ENCODE data around the gene PRM3. TPM values are rescaled to one million over a fixed set of nuclear protein-coding genes. Genes with fewer than 3 reads are reported as not detected.
A peak's percentile ranks its signal among the peaks of the same experiment; 100 is the strongest.

The PRM3 gene
- total and polyA plus RNA-seq, 2 donors (not counting 1 experiment from before 2014, with no cell fraction given) = not detected

DNA sequence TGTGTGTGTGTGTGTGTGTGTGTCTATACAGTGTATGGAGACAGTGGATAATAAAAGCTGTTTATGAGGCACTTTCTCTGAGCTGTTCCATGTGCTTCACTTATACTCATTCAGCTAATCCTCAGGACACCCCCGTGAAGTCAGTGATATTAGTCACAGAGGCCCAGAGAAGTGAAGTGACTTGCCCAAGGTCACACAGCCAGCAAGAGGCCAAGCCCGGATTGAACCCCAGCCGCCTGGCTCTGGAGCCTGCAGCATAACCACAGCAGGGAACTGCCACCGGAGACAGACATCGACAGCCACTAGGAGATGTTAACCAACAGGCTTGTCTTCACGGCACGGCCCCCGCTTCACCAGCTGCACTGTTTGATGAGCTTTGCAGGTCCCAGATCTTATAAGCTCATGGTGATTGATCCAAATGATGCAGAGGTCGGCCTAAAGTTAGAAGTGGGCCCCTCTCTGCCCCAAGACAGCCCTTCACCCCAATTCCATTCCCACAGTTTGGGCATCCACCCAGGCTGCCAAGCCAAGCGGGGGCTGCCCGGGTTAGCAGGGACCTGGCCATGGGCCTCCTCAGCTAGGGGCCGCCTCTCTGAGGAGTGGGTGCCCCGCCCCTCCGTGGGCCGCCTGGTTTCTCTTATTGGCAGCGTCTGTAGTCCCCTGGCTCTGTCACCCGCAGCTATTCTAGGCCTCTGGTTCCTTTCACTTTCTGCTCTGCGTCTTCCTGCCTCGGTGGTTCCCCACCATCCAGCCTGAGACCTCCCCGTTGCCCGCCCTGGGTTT lies 48.3 kb downstream of the PRM3 start:
- peak overlapping the region; percentile 59 for H3K9ac ChIP-seq (ENCODE audit: low read length)
- Mint-ChIP-seq H3K27me3 (no peaks in the 10 kb centered on the region), H3K9me3 (ENCODE audit: insufficient read depth) (no peaks in the 10 kb centered on the region), H3K4me3 (peak overlapping the region; percentile 83), H3K27ac (peak overlapping the region; percentile 93), H3K4me1 (peaks cover 34% of the 10 kb centered on the region)
- H3K4me2 ChIP-seq (replicated peaks; ENCODE audit: low read depth, low read length, poor library complexity, severe bottlenecking) = peak overlapping the region; percentile 90
- TF ChIP-seq, protein P1, sequence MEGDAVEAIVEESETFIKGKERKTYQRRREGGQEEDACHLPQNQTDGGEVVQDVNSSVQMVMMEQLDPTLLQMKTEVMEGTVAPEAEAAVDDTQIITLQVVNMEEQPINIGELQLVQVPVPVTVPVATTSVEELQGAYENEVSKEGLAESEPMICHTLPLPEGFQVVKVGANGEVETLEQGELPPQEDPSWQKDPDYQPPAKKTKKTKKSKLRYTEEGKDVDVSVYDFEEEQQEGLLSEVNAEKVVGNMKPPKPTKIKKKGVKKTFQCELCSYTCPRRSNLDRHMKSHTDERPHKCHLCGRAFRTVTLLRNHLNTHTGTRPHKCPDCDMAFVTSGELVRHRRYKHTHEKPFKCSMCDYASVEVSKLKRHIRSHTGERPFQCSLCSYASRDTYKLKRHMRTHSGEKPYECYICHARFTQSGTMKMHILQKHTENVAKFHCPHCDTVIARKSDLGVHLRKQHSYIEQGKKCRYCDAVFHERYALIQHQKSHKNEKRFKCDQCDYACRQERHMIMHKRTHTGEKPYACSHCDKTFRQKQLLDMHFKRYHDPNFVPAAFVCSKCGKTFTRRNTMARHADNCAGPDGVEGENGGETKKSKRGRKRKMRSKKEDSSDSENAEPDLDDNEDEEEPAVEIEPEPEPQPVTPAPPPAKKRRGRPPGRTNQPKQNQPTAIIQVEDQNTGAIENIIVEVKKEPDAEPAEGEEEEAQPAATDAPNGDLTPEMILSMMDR (IDR thresholded peaks at IDR 0.05) = no peak
- no peak for TF ChIP-seq EZH2 (IDR thresholded peaks at IDR 0.05; ENCODE audit: borderline replicate concordance, insufficient read depth, low read depth, low read length, poor library complexity, severe bottlenecking)
- H3K27ac ChIP-seq (ENCODE audit: low read length in 2 of 2) = peak overlapping the region; percentile 72 to 85
- no peaks in the 10 kb centered on the region for H3K36me3 ChIP-seq (replicated peaks in 1 of 2; ENCODE audit: control extremely low read depth in 1 of 2, control insufficient read depth in 1 of 2, extremely low read depth in 1 of 2, insufficient read depth in 2 of 2, low read length in 1 of 2)
- ATAC-seq (ENCODE audit: low read depth) (peak; percentile 92), DNase-seq (peak; percentile 82)
- peak overlapping the region; percentile 82 for H2AFZ ChIP-seq (ENCODE audit: insufficient read depth, low read depth, low read length, poor library complexity, severe bottlenecking)
- intact Hi-C loops (cut with micrococcal nuclease) = loop anchor here (1.0 to 2.0 kb wide), 4 partner anchors 16 to 146 kb away; partner anchors contain the start of gene SOCS1
- ChIA-PET POLR2A (interaction anchor here (0.6 to 2.4 kb wide), 12 partner anchors 19 to 284 kb away, joined by 3 to 19 read pairs (median 4); partner anchors contain the start of gene SOCS1), CTCF (interaction anchor here (0.6 to 2.1 kb wide), 11 partner anchors 8 to 261 kb away, joined by 3 to 24 read pairs (median 4); partner anchors contain the start of gene SOCS1)
- H4K20me1 ChIP-seq (ENCODE audit: control insufficient read depth, insufficient read depth, low read length, poor library complexity, severe bottlenecking) = no peaks in the 10 kb centered on the region
- 8% methylated on average over 21 of the region's 21 CpGs for WGBS (ENCODE audit: insufficient coverage)
- no peaks in the 10 kb centered on the region for H3K9me3 ChIP-seq (ENCODE audit: control extremely low read depth in 1 of 3, control insufficient read depth in 2 of 3, insufficient read depth in 1 of 3, low read length in 2 of 3)
- H3K27me3 ChIP-seq (replicated peaks in 1 of 4; ENCODE audit: control extremely low read depth in 1 of 4, control insufficient read depth in 3 of 4, insufficient read depth in 4 of 4, low read length in 3 of 4) = no peaks in the 10 kb centered on the region
- H3K79me2 ChIP-seq (ENCODE audit: control insufficient read depth, insufficient read depth, low read length) = no peaks in the 10 kb centered on the region
- peak overlapping the region in 4 of 5 experiments; percentile 16 to 61 (median 42) for H3K4me3 ChIP-seq (ENCODE audit: control extremely low read depth in 1 of 5, extremely low read depth in 1 of 5, insufficient read depth in 1 of 5, low read depth in 2 of 5, low read length in 4 of 5)
- H3K4me1 ChIP-seq (ENCODE audit: control insufficient read depth in 2 of 2, insufficient read depth in 2 of 2, low read length in 2 of 2) = peaks cover 28 to 30% of the 10 kb centered on the region in 2 donors

Data from B cell (primary cell).